NOMO-1 (cell line): ENCODE results near the gene MYO3B.

Experiments
- DNase-seq, 2 experiments: peaks; one replicate each; lab custom pipeline; 2025; ENCODE audit not compliant: unreplicated experiment in 2 of 2; lab: John Stamatoyannopoulos, UW

MYO3B gene

DNA sequence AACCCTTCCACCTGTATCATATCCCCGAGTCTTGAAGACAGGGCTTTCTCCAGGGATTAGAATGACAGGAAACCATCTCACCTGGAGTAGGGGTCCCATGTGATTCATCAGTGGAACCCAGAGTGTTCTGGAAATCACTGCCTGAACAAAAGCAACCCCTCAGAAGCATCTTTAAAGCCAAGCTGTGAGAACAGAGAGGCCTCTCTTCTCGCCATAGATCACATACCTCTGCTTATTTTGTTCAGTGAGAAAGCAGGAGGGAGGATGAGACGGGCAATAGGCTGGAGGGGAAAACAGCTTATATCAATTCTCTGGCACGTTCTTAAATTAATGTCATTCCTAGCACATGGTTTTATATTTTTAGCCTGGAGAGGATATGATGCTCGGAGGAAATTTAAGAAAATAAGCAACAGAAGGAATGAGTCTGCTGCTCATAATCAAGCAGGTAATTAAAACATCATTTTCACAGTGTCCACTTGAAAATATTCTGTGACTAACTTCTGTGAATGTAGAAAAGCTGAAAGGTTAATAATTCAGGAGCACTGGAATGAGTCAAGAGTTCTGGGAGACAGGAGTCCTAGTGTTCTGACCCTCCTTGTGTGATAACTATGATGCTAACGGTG lies 323.6 kb downstream of the MYO3B start:
- DNase-seq = no peak

DNA sequence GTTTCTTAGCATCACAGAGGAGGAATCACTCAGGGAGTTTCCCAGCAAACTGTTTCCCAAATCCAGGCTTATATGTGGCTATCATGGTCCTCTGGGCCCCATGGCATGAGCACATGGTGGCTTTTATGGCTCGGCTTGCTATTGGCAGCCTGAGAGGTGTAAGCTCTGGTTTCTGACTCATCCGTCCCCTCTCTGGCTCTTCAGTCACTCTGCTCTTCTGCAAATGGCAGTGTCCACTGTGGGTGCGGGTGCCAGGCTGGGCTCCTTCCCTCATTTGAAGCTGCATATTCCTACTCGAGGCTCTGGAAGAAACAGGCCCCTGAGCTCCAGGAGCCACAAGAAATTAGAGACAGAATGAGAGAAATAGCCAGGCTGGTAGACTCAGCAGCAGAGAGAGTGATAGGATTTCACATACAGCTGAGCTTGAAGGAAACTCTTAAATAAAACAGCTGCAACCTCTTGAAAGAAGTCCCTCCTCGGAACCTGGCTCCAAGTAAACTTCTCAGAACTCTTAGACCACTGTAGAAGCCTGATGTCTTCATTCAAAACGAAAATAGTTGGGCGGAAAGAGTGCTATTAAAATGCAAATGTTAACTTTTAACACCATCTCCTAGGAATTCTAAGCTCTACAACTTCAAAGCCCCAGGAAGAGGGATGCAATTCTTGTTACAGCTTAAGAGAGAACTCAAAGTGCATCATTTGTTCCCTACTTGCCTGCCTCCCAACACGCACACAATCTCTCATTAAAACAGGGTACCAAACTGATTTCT lies 324.6 kb downstream of the MYO3B start:
- no peak for DNase-seq

DNA sequence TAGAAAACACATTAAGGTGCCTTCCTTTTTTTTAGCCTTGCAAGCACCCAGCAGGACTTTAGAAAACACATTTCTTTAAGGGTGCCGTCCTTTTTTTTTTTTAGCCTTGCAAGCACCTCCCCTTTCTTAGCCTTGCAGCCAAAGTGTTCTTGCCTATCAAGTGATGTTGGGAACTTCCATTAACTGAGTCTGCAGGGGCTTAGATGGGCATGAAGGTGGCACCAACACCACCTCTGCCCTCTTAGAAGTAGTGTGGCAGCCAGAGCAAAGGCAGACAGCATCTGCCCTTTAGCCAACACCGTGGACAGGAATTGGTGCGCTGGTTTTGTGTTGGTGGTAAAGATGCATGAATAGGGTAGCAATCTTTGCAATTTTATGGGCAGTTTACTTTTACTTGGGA lies 325.6 kb downstream of the MYO3B start:
- no peak for DNase-seq

DNA sequence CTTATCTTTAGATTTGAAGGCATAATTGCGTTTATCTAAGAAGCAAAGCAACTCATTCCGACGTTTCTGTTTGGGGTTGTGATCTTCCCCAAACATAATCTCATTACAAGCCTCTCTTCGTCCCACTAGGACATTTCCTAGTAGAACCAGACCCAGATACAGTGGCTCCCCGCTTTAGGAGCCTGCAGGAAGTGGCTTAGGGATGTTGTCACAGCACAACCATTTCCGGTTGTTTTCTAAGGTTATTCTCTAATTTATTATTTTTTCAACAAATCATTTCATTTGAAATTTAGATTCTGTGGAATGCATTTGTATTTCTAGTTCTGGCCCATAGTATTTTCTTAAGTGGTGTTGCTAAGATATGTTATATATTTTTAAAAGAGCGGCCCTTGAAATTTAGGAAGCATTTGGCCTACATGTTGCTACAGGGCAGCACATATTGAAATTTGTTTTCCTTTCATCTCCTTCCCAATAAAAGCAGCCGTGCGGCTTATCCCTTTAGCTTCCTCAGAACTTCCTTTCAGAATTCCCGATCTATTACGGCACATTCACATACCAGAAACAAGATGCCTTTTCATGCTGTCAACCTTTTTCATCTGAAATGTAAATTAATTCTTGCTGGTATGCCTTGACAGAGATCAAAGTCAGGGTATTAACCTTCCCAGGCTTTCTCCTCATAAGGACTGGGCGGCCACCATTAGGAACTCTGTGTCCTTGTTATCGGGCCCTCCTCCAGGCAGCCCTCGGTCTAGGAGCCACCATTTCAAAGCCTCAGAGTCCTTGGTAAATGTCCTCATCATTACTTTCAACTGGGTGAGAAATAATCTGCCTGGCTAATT lies 326.2 kb downstream of the MYO3B start:
- DNase-seq = no peak

DNA sequence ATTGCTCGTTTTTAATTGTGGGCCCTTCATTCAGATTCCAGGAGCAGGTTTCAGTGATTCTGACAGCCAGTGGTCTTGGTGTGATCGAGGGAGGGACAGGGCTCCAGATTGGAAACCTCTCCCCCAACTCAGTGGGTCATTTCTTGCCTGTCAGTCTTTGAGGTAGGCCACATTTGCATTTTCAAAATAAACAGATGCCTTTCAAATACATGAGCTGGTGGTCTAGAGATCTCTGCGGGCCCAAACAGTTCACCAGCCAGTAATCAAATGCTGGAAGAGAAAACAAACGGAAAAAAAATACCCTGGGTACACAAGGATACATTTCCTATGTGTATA lies 326.8 kb downstream of the MYO3B start:
- DNase-seq = no peak

DNA sequence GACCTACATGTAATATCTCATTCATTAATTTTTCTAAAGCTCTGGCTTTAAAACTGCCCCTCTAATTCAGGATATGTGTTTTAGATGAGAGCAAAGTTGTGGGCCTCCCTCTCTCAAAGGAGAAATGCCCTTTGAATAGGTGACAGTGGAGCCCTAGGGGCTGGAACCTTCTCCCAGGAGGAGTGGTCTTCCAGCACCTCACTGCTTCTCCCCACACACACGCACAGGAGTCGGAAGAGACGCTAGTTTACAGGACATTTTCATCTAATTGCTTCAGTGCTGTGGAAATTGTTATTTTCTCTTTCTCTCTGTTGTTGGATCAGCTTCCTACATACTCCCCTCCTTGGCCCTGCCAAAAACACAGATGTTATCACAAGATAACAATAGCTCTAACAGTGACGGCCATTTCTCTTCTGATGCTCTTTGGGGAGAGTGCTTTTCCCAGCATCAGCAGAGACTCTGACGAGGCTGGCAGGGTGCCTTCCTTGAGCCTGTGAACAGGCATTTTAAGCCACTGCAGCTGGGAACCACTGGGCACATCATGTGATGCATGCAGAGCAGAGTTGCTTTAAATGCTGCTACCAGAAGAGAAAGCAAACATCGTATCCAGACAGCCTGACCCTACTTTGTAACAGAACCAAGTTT lies 327.8 kb downstream of the MYO3B start:
- no peak for DNase-seq

DNA sequence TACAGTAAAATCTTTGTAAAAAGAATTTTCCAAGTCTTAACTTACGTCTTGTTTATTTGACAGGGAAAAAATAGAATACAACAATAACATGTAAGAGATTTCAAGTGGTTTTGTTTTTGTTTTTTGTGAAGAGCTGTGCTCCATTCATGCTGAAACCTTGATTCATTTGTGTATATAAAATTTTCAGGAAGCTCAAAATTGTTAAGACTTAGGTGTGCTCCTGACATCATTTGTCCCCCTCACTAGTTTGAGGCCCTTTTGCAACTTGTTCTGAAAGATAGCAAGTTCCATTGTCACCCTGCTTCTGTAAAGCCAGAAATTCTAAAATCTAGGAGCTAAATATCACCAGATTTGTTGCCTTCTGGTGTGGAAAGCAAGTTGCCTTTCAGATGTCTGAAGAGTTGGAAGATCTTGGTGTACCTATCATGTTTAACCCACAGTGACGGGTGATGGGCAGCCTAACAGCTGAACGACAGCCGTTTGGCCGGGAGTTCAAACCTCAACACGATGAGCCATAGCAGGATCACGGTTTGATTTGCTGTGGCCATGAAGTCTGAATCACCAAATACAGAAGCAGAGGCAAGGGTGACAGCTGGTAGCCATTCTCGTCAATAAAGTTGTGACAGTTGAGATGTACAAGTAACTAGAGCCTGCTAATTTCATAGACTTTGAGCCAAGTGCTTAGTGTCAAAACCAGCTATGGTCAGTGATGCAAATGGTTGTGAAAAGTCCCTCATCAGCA lies 331.7 kb downstream of the MYO3B start:
- DNase-seq = no peak

DNA sequence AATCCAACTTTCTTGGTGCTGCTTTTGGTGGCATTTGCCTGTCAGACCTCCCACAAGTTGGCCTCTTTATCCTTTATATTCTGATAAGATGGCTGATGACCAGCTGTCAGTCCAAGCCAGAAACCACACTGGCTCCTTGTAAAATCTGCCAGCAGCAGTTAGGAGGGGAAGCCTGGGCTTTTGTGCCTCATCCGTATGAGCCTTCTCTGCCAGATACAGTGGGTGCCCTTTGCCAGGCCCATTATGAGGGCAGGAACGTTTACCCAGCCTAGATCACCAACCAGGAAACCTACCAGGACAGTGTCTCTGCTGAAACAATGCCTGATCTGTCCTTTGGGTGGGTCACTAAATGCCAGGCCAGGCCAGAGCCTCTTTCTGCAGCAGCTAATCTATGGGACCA lies 334.3 kb downstream of the MYO3B start:
- DNase-seq = no peak

DNA sequence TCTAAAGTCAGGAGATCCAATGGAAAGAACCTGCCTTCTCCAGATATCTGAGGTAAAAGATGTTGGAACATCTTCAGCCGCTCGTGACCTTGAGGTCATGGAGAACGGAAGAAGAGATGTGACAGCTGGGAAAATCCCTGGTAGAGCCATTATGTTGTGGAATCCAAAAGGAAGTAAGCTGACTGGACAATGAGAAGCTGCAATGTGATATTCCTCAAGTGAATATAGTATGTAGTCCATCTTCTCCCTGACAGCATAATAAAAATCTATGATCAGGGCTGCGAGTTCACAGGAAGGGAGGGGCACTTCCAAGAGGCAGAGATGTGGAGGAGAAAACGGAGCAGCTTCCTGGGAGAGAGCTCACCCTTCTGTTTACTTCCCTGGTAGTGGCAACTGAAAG lies 336.2 kb downstream of the MYO3B start:
- no peak for DNase-seq

DNA sequence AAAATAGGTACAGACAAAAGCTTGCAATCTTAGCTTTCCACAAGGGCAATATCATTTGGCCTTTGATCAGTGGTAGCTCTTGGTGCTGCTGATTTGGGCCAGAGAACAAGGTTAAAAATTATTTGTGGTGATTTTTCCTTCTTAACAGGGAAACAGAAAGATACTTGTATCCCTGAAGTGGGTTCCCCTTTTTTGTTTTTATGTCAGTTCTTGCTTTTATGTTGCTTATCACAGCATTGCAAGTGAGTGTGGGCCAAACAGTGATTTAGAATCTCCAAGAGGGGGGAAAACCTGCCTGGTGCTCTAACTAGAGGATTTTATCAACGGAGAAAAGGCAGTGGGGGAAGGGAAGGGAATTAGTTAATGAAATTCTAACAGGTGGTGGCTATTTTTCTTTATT lies 339.6 kb downstream of the MYO3B start:
- DNase-seq = no peak

DNA sequence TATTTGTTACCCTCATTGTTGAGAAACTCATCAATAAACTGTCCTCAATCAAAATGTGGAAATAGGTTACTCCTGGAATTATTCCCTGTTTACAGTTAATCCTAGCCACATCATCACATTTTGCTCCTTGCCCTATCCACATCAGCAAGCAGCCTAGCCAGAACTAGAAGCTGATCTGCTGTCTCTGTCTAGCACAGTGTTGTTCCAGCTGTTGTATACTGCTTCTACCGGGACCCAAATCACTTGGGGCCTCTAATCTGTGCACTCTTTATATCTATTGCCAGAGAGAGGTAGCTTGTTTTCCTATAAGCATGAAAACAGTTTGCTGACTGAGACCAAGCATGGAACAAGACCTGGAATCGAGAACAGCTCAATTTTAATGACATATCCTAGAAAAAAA lies 341.0 kb downstream of the MYO3B start:
- no peak for DNase-seq

DNA sequence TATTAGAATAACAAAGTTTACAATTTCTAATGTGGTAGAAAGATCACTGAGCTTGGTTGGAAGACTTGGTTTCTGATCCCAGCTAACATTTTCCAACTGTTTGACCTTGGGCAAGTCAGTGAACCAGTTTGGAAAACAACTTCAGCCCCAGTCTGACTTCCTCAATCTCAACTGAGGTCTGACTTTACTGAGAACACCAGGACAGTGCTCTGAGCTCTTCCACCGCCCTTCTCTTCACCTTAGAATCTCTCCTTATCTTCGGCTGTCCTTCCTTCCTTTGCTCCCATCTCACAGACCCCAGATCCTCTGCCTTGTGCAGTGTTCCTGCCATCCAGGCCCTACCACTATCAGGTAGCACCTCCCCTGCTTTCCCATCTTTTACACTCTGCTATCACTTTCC lies 343.4 kb downstream of the MYO3B start:
- DNase-seq = no peak

DNA sequence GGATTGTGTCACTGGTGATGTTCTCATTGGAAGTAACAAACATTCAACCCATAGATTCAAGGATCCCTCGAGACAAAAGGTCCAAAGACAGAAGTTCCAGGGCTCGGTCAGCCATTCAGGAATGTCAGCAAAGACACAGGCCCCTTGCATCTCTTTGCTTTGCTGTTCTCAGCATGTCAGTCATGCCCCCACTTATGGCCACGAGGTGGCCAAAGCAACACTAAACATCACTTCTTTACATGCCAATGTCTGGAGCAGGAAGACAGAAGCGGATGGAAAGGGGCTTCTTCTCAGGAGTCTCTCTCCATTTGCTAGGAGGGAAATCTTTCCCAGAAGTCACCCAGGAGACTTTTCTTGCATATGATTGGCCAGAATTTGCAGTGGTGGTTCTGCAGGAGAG lies 345.6 kb downstream of the MYO3B start:
- DNase-seq = no peak

DNA sequence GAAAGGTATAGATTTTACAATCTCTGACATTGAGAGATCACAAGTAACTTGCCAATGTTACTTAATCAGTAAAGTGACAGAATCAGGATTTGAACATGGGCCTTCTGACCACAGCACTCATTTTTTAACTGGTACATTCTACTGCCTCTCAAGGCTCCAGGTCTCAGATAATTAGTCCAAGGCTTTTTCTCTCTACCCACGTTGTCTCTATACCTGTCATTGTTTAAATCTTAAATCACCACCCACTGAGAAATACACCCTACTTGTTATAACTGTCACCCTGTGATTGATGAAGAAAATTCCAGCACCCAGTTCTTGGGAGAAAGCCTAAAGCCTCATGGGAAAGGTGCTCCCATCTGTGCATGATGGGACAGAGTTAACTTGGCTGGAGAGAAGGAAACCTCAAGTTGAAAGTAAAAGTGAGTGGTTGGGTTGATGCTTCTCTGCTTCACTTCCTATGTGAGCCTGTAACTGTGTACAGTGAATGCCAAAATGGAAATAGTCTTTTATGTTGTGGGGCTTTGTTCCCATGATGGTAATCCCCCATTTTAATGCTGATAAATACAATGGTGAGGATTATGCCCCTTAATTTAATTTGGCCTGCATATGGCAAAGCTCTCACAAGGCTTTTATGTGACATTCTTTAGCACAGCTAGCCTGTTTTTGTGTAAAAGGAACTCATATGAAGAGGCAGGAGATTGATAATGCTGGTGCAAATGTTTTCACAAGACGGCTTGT lies 347.1 kb downstream of the MYO3B start:
- DNase-seq = no peak

DNA sequence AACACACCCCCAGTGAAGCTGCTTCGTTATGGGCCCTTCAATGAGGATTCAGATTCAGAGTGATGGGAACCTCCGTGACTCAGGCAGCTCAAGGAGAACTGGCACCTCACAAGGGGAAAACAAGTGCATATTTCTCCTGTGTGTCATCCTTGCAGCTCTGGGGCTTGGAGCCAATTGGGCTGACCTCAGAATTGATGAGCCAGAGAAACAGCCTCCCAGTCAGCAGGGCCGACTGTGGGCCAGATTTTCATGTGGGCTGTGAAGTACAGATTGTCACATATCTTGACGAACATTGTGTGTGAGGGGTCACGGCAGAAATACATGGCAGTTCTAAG lies 347.6 kb downstream of the MYO3B start:
- no peak for DNase-seq

DNA sequence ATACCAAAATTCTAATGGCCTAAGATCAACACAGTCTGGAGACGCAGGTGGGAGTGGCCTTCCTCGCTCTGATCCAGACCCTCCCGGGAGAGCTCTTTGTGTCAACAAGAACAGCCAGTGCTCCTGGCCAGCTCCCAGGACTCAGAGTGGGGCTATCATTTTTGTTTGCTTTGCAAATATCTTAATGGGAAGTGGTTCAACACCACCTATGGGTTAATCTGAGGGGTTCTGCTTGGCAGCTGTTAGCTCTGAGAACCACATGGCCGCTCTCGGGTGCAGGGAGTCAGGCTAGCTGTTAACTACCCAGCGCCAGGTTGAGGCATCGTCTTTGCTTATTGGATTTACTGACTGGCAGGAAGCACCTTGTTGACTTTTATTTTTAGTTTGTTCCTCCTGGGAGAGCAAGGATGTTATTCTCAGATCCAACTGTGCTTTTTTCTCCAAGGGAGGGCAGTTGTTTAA lies 352.4 kb downstream of the MYO3B start:
- no peak for DNase-seq

DNA sequence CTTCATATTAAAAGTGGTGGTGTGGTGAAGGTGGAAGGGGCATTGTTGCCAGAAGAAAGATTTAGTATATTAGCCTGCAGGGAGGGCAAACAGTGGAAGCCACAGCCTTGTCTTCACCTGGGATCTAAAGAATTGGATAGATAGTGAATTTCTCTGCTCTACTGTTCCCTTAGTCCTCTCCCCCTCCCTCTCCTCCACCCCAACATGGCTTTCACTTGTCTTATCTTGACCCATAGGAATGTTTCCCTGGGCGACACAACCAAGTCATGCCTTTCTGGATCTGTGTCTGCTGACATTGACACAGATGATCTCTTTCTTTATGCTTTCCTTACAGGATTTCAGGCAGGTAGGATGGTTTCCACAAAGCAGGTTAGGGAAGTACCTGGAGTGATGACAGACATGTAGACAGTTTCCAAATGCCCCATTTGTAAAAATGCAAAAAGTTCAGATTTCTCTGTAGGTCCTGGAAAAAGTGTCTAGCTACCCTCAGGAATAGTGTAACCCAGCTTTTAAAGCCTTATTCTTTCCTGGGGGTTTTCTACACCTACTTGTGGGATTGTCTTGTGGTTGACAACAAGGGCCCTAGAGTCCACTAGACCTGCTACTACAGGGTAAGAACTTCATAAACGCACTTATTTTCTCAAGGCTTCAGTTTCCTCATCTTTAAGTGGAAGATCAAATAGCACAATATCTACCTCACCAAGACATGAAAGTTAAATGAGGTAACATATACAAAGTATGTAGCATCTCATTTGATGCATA lies 353.0 kb downstream of the MYO3B start:
- DNase-seq = no peak

DNA sequence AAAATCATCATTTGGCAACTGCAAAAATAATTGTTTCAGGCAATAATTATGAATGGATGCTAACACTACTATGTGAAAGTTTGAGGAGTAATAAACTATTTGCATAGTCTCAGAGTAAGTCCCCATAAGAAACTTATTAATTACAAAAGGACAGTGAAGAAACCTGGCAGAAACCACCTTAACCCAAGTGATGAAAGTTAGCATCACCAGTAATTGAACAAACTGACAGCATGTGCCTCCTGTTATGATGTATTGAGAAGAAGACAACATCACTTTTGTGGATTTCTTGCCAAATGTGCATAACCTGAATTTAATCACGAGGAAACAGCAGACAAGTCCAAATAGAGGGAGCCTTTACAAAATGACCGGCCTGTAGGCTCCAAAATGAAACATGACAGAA lies 353.9 kb downstream of the MYO3B start:
- no peak for DNase-seq

DNA sequence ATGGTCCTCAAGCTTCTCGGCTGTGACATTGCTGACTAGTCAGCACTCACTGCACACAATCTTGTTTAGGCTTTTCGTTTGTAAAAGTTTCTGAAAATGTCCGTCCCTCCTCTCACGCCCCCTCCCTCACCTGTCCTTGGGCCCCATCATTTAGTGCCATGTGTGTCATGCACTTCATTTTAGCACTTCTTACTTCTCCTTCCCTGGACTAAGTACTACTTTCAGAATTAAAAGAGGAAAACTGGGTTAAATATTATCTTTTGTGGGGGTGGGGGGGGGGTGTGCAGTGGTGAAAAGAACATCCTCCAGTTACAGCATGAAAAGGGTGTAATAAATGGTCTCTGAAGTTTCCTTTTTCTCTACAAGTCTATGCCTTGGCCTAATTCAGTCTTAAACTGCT lies 355.2 kb downstream of the MYO3B start:
- no peak for DNase-seq
